Measurements from ENCODE around the gene KLHDC3.
A peak's percentile ranks its signal among the peaks of the same experiment; 100 is the strongest.
"Not testable (repeated sequence)": the region's sequence is repeated elsewhere in the genome, so short reads cannot be mapped to it uniquely, and the experiment has no call there.

The KLHDC3 gene

GRCh38 chr6:43032326-43032725 lies 18.3 kb downstream of the KLHDC3 start:
- DNase-seq: no peak

- DNase-seq: no peak
Observed at GRCh38 chr6:43033496-43034189, 19.6 kb downstream of the KLHDC3 start.

GRCh38 chr6:43034190-43034525 lies 20.1 kb downstream of the KLHDC3 start:
- no peak for DNase-seq

GRCh38 chr6:43035495-43036194 lies 21.6 kb downstream of the KLHDC3 start:
- DNase-seq: no peak

GRCh38 chr6:43036712-43037111 lies 22.7 kb downstream of the KLHDC3 start:
- no peak for DNase-seq

- no peak for DNase-seq
Observed at GRCh38 chr6:43037197-43037596, 23.1 kb downstream of the KLHDC3 start.

- no peak for DNase-seq
Observed at GRCh38 chr6:43037706-43038105, 23.7 kb downstream of the KLHDC3 start.

- no peak for DNase-seq
Observed at GRCh38 chr6:43038727-43039126, 24.7 kb downstream of the KLHDC3 start.

GRCh38 chr6:43040542-43041257 lies 26.7 kb downstream of the KLHDC3 start:
- DNase-seq: no peak

GRCh38 chr6:43041475-43041874 lies 27.4 kb downstream of the KLHDC3 start:
- not testable (repeated sequence) for DNase-seq

GRCh38 chr6:43043310-43043709 lies 29.3 kb downstream of the KLHDC3 start:
- DNase-seq: no peak

GRCh38 chr6:43045371-43045930 lies 31.4 kb downstream of the KLHDC3 start:
- no peak for DNase-seq

- DNase-seq: no peak
Observed at GRCh38 chr6:43047998-43048397, 33.9 kb downstream of the KLHDC3 start.

GRCh38 chr6:43050981-43051380 lies 36.9 kb downstream of the KLHDC3 start:
- no peak for DNase-seq

- DNase-seq: no peak
Observed at GRCh38 chr6:43052225-43052841, 38.3 kb downstream of the KLHDC3 start.

GRCh38 chr6:43052842-43053544 lies 38.9 kb downstream of the KLHDC3 start:
- peak; percentile 42 for DNase-seq

GRCh38 chr6:43053545-43054205 lies 39.6 kb downstream of the KLHDC3 start, which contains the start of gene CUL7:
TSS of gene CUL7 (minus strand) at chr6:43053851. CDS start at chr6:43052788, 1,063 bp downstream.
- peak; percentile 98 for DNase-seq

- no peak for DNase-seq
Observed at GRCh38 chr6:43054206-43054943, 40.3 kb downstream of the KLHDC3 start.

- no peak for DNase-seq
Observed at GRCh38 chr6:43055966-43056365, 41.9 kb downstream of the KLHDC3 start.

- DNase-seq: no peak
Observed at GRCh38 chr6:43058531-43058930, 44.5 kb downstream of the KLHDC3 start.

All from NCI-H69 (cell line).